ENCODE results near the gene CFAP119.
A peak's percentile ranks its signal among the peaks of the same experiment; 100 is the strongest.

The CFAP119 gene

DNA sequence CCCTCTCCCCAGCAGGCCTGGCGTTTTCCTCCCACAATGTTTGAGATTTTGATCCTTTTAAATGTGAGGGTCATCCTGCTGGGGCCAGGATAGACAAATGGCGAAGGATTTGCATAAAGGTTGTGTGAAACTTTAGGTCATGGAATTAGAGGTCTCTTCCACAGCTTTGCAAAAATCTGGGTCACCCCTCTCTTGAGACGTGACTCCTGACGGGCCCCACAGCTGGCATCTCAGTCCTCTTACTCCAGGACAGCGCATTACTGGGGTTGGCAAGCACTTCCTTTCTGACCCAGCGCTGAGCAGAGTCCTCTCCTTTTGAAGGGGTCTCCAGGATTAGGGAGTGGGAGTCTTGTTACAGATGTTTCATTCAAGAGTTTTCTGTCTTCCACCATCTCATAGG, 17.7 kb upstream of the CFAP119 start (continued):
- TF ChIP-seq, protein P1, sequence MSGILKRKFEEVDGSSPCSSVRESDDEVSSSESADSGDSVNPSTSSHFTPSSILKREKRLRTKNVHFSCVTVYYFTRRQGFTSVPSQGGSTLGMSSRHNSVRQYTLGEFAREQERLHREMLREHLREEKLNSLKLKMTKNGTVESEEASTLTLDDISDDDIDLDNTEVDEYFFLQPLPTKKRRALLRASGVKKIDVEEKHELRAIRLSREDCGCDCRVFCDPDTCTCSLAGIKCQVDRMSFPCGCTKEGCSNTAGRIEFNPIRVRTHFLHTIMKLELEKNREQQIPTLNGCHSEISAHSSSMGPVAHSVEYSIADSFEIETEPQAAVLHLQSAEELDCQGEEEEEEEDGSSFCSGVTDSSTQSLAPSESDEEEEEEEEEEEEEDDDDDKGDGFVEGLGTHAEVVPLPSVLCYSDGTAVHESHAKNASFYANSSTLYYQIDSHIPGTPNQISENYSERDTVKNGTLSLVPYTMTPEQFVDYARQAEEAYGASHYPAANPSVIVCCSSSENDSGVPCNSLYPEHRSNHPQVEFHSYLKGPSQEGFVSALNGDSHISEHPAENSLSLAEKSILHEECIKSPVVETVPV (CRISPR knock-in tag; IDR thresholded peaks at IDR 0.05), result no peak

DNA sequence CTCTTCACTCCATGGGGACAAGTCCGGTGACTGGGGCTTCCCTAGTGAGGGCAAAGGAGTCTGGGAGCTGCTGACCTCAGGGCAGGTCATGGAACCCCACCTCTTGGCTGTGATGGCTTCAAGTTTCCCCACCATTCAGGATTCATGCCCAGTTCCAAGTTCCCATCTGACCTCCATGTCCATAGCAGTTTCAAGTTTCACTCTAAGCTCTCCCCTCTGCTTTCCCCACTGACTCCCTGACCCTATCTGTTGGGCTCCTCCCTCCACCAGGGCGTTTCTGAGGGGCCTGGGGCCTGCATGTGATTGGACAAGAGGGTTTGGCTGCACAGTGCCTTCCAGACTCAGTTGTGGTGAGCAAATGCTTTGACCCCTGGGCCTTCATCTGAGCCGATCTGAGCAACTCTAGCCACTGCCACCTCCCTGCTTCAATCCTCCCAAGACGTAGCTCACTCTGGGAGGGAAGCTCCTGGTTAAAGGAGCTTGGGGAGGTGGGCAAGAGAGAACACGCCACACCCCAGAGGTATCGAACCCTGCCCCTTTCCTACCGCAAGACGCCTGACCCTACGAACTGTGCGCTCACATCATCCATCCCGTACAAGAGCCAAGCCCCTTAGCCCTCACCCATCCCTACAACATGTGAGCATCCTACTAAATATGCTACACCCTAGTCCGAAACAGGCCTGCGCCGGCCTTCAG, 16.8 kb upstream of the CFAP119 start:
- TF ChIP-seq ISL1 (CRISPR knock-in tag; IDR thresholded peaks at IDR 0.05), result no peak
- TF ChIP-seq TCF4 (CRISPR knock-in tag; IDR thresholded peaks at IDR 0.05; ENCODE audit: borderline replicate concordance), result no peak
- no peak for TF ChIP-seq ZFP3 (CRISPR knock-in tag; IDR thresholded peaks at IDR 0.05)
- TF ChIP-seq TSHZ2 (CRISPR knock-in tag; IDR thresholded peaks at IDR 0.05), result no peak
- no peak for TF ChIP-seq SNAI2 (CRISPR knock-in tag; IDR thresholded peaks at IDR 0.05)

DNA sequence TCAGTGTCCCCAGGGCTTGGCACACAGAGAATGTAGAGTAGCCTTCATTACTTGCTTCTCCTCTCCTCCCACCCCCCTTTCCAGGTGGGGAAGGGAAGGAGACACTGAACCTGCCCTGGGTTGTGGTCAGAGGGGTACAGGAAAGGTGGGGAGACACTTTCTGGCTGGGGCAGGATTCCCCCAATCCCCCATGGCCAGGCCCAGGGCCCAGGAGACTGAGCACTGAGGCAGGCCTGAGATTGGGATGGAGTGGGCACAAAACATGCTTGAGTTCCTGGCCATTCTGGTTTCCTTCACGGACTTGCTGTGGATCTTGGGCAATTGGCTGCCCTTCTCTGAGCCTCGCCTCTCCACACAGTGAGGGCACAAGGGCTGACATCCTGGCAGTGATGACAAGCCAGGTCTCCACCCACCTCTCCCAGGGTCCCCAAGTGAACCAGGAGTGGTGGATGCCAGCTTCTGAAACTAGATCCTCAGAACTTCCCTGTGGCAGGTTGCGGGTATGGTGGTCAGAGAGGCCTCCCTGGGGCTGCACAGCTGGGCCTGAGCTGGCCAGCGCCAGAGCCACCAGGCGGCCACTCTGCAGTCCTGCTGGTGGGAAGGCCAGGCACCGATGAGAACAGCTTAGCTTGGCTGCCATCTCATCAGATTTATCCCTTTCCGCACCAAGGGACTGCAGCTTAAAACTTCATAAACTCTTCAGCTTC, 15.9 kb upstream of the CFAP119 start:
- ATAC-seq, result no peak
- no peak for TF ChIP-seq TCF4 (CRISPR knock-in tag; IDR thresholded peaks at IDR 0.05; ENCODE audit: borderline replicate concordance)
- no peak for TF ChIP-seq OSR1 (CRISPR knock-in tag; IDR thresholded peaks at IDR 0.05)
- TF ChIP-seq RARB (CRISPR knock-in tag; IDR thresholded peaks at IDR 0.05), result no peak
- TF ChIP-seq TOX (CRISPR knock-in tag; IDR thresholded peaks at IDR 0.05; ENCODE audit: borderline replicate concordance), result no peak
- no peak for TF ChIP-seq ARNTL (CRISPR knock-in tag; IDR thresholded peaks at IDR 0.05; ENCODE audit: borderline replicate concordance, low read depth)
- TF ChIP-seq ESRRG (CRISPR knock-in tag; IDR thresholded peaks at IDR 0.05), result no peak
- no peak for TF ChIP-seq POU6F1 (CRISPR knock-in tag; IDR thresholded peaks at IDR 0.05; ENCODE audit: borderline replicate concordance, low read depth)

More for the DNA sequence above, 16.8 kb upstream of the CFAP119 start:
- no peak for ATAC-seq

GRCh38 chr16:30775392-30776188, 13.7 kb upstream of the CFAP119 start:
- peak; percentile 87 for ATAC-seq
- TF ChIP-seq TCF4 (CRISPR knock-in tag; IDR thresholded peaks at IDR 0.05; ENCODE audit: borderline replicate concordance) (no peak), ZNF565 (CRISPR knock-in tag; conservative IDR thresholded peaks at IDR 0.05; ENCODE audit: low read depth) (no peak), TOX (CRISPR knock-in tag; IDR thresholded peaks at IDR 0.05; ENCODE audit: borderline replicate concordance) (no peak), ARNTL (CRISPR knock-in tag; IDR thresholded peaks at IDR 0.05; ENCODE audit: borderline replicate concordance, low read depth) (no peak), ZC3H10 (CRISPR knock-in tag; IDR thresholded peaks at IDR 0.05) (no peak), ZNF8 (CRISPR knock-in tag; IDR thresholded peaks at IDR 0.05) (no peak), TSHZ2 (CRISPR knock-in tag; IDR thresholded peaks at IDR 0.05) (no peak), ZFP3 (CRISPR knock-in tag; IDR thresholded peaks at IDR 0.05) (0 out of 2 replicates have a peak, but pooled peaks have one; percentile 18), ZFP30 (CRISPR knock-in tag; IDR thresholded peaks at IDR 0.05) (no peak), CSDC2 (CRISPR knock-in tag; IDR thresholded peaks at IDR 0.05) (0 out of 2 replicates have a peak, but pooled peaks have one; percentile 17), ZNF70 (CRISPR knock-in tag; IDR thresholded peaks at IDR 0.05) (peak; percentile 84), SNAI2 (CRISPR knock-in tag; IDR thresholded peaks at IDR 0.05) (no peak), POU6F1 (CRISPR knock-in tag; IDR thresholded peaks at IDR 0.05; ENCODE audit: borderline replicate concordance, low read depth) (peak; percentile 44; the same call in 1 of the 2 replicates), RARB (CRISPR knock-in tag; IDR thresholded peaks at IDR 0.05) (no peak), PPARA (CRISPR knock-in tag; IDR thresholded peaks at IDR 0.05; ENCODE audit: borderline replicate concordance) (no peak), BACH2 (CRISPR knock-in tag; IDR thresholded peaks at IDR 0.05; ENCODE audit: borderline replicate concordance) (no peak)
- TF ChIP-seq, protein P1 (CRISPR knock-in tag; IDR thresholded peaks at IDR 0.05), result no peak

Data from SK-N-SH treated with all-trans-retinoic acid at 6 μM for 48 hours (cell line).